IMR-90 (cell line): ENCODE measurements around the gene TEF. TPM values are rescaled to one million over a fixed set of nuclear protein-coding genes. Genes with fewer than 3 reads are reported as not detected.

Experiments
- ATAC-seq: fragments of 200-7000 bp; cut with Tn5 transposase; 2 replicates; pipeline ENCODE4 v1.9.1; 2020; ENCODE audit warnings: low read depth, mild to moderate bottlenecking, moderate library complexity
- BruUV-seq: library from RNA; stranded (reverse); fragments of 400-500 nt; replicated peaks from 2 replicates; lab custom pipeline; 2021; lab: Mats Ljungman, UMichigan
- CTCF ChIA-PET: fragments of 300-600 bp; formaldehyde crosslinking; extraction: SDS; loops from one replicate; lab custom pipeline; 2021; ENCODE audit warnings: antibody characterized with exemption; lab: Yijun Ruan, JAX
- POLR2A ChIA-PET: fragments of 300-600 bp; sonication (Branson Sonifier 250); formaldehyde crosslinking; loops from one replicate; lab custom pipeline; 2022; ENCODE audit warnings: antibody characterized with exemption; ENCODE audit not compliant: unreplicated experiment; lab: Charles Lee
- DNase-seq: peaks from one replicate; pipeline ENCODE4 v3.0.0; 2013
- H2AFZ ChIP-seq: replicated peaks from 2 replicates; pipeline ENCODE3; 2013; ENCODE audit warnings: low read length, mild to moderate bottlenecking; ENCODE audit not compliant: poor library complexity
- H2AK5ac ChIP-seq: 2 replicates; pipeline ENCODE4 v1.6.1; 2013; ENCODE audit warnings: low read depth, low read length, inconsistent platforms
- H2AK9ac ChIP-seq: replicated peaks from 2 replicates; pipeline ENCODE3; 2013; ENCODE audit warnings: mild to moderate bottlenecking, low read depth, low read length, moderate library complexity; ENCODE audit not compliant: poor library complexity
- H2BK120ac ChIP-seq: 2 replicates; pipeline ENCODE4 v1.6.1; 2013; ENCODE audit warnings: low read depth, low read length, inconsistent platforms
- H2BK15ac ChIP-seq: 3 replicates; pipeline ENCODE4 v1.6.1; 2013; ENCODE audit warnings: low read depth, low read length, inconsistent platforms
- H2BK20ac ChIP-seq: 2 replicates; pipeline ENCODE4 v1.6.1; 2013; ENCODE audit warnings: low read depth, mild to moderate bottlenecking, inconsistent platforms, low read length, moderate library complexity
- H2BK5ac ChIP-seq: 2 replicates; pipeline ENCODE4 v1.6.1; 2013; ENCODE audit warnings: mild to moderate bottlenecking, low read depth, low read length, inconsistent platforms; ENCODE audit not compliant: poor library complexity, severe bottlenecking
- H3K14ac ChIP-seq: replicated peaks from 2 replicates; pipeline ENCODE4 v1.6.1; 2013; ENCODE audit warnings: low read depth, low read length, inconsistent platforms
- H3K18ac ChIP-seq: 2 replicates; pipeline ENCODE4 v1.6.1; 2013; ENCODE audit warnings: low read depth, low read length, control low read depth
- H3K23ac ChIP-seq: 2 replicates; pipeline ENCODE4 v1.6.1; 2013; ENCODE audit warnings: low read depth, low read length, inconsistent platforms
- H3K27ac ChIP-seq: 2 replicates; pipeline ENCODE4 v1.5.1; 2013; ENCODE audit warnings: mild to moderate bottlenecking, control low read depth, low read length; ENCODE audit not compliant: insufficient read depth
- H3K27me3 ChIP-seq: 2 replicates; pipeline ENCODE4 v1.6.1; 2013; ENCODE audit warnings: low read length; ENCODE audit not compliant: control insufficient read depth, insufficient read depth
- H3K36me3 ChIP-seq: 2 replicates; pipeline ENCODE4 v1.6.1; 2013; ENCODE audit warnings: low read length, mixed read lengths; ENCODE audit not compliant: control insufficient read depth, insufficient read depth
- H3K4ac ChIP-seq: 2 replicates; pipeline ENCODE4 v1.6.1; 2013; ENCODE audit warnings: low read depth, low read length, inconsistent platforms
- H3K4me1 ChIP-seq: 2 replicates; pipeline ENCODE4 v1.6.1; 2013; ENCODE audit warnings: low read length, mixed read lengths; ENCODE audit not compliant: control insufficient read depth, insufficient read depth
- H3K4me2 ChIP-seq: 2 replicates; pipeline ENCODE4 v1.6.1; 2013; ENCODE audit warnings: low read depth, mild to moderate bottlenecking, control low read depth, low read length, moderate library complexity
- H3K4me3 ChIP-seq: 2 replicates; pipeline ENCODE4 v1.5.1; 2013; ENCODE audit warnings: low read depth, mild to moderate bottlenecking, control low read depth, low read length, moderate library complexity; ENCODE audit not compliant: insufficient read depth
- H3K56ac ChIP-seq: 2 replicates; pipeline ENCODE4 v1.6.1; 2013; ENCODE audit warnings: low read length, inconsistent platforms; ENCODE audit not compliant: insufficient read depth; ENCODE audit errors: extremely low read depth
- H3K79me1 ChIP-seq, 2 experiments: 2 replicates each; pipeline ENCODE4 v1.6.1; 2013; ENCODE audit warnings: low read length in 2 of 2, inconsistent platforms in 1 of 2, low read depth in 1 of 2
- H3K9ac ChIP-seq: 2 replicates; pipeline ENCODE4 v1.6.1; 2013; ENCODE audit warnings: low read depth, low read length, control low read depth
- H3K9me1 ChIP-seq: 2 replicates; pipeline ENCODE4 v1.6.1; 2013; ENCODE audit warnings: low read length, inconsistent platforms; ENCODE audit not compliant: insufficient read depth
- H3K9me3 ChIP-seq: 2 replicates; pipeline ENCODE4 v1.6.1; 2013; ENCODE audit warnings: low read length; ENCODE audit not compliant: control insufficient read depth, insufficient read depth
- H4K20me1 ChIP-seq: 2 replicates; pipeline ENCODE4 v1.6.1; 2013; ENCODE audit warnings: low read length, inconsistent platforms; ENCODE audit not compliant: insufficient read depth
- H4K5ac ChIP-seq: 2 replicates; pipeline ENCODE4 v1.6.1; 2013; ENCODE audit warnings: mild to moderate bottlenecking, low read depth, low read length, control low read depth
- H4K8ac ChIP-seq, 2 experiments: 2 replicates each; pipeline ENCODE4 v1.6.1; 2013; ENCODE audit warnings: low read depth in 2 of 2, low read length in 2 of 2, control low read depth in 1 of 2, inconsistent platforms in 1 of 2
- H4K91ac ChIP-seq: 2 replicates; pipeline ENCODE4 v1.6.1; 2013; ENCODE audit warnings: low read depth, low read length, inconsistent platforms; ENCODE audit not compliant: insufficient read depth
- BHLHE40 ChIP-seq: fragments of 150-350 bp; IDR thresholded peaks from 2 replicates; pipeline ENCODE4 v1.6.1; 2016; ENCODE audit warnings: mild to moderate bottlenecking, low read depth, low read length
- CEBPB ChIP-seq: IDR thresholded peaks from 2 replicates; pipeline ENCODE4 v1.6.1; 2012; ENCODE audit warnings: low read depth, low read length, improper control_type of control experiment
- CHD1 ChIP-seq: IDR thresholded peaks from 2 replicates; pipeline ENCODE4 v1.6.1; 2012; ENCODE audit warnings: low read depth, low read length, improper control_type of control experiment
- CTCF ChIP-seq: conservative IDR thresholded peaks from 2 replicates; pipeline ENCODE4 v1.5.1; 2012; ENCODE audit warnings: mild to moderate bottlenecking, low read depth, low read length, improper control_type of control experiment
- ELK1 ChIP-seq: fragments of 150-350 bp; IDR thresholded peaks from 2 replicates; pipeline ENCODE4 v1.6.1; 2016; ENCODE audit warnings: low read depth, mild to moderate bottlenecking, low read length, moderate library complexity, borderline replicate concordance
- FOS ChIP-seq: fragments of 150-350 bp; IDR thresholded peaks from 2 replicates; pipeline ENCODE4 v1.6.1; 2016; ENCODE audit warnings: low read depth, low read length
- MAFK ChIP-seq: IDR thresholded peaks from 2 replicates; pipeline ENCODE4 v1.6.1; 2012; ENCODE audit warnings: low read depth, low read length, improper control_type of control experiment
- MAZ ChIP-seq: IDR thresholded peaks from 2 replicates; pipeline ENCODE4 v1.6.1; 2012; ENCODE audit warnings: low read depth, mild to moderate bottlenecking, low read length, improper control_type of control experiment, moderate library complexity, borderline replicate concordance
- MXI1 ChIP-seq: IDR thresholded peaks from 2 replicates; pipeline ENCODE4 v1.6.1; 2012; ENCODE audit warnings: low read depth, mild to moderate bottlenecking, low read length, moderate library complexity, borderline replicate concordance
- NFE2L2 ChIP-seq: fragments of 150-350 bp; IDR thresholded peaks from 2 replicates; pipeline ENCODE4 v1.6.1; 2016; ENCODE audit warnings: low read depth, mild to moderate bottlenecking, low read length
- POLR2A ChIP-seq: IDR thresholded peaks from 2 replicates; pipeline ENCODE4 v1.6.1; 2012; ENCODE audit warnings: mild to moderate bottlenecking, low read depth, low read length
- RAD21 ChIP-seq: IDR thresholded peaks from 2 replicates; pipeline ENCODE4 v1.6.1; 2012; ENCODE audit warnings: low read length, improper control_type of control experiment
- RCOR1 ChIP-seq: IDR thresholded peaks from 2 replicates; pipeline ENCODE4 v1.6.1; 2012; ENCODE audit warnings: mild to moderate bottlenecking, low read length, improper control_type of control experiment; ENCODE audit not compliant: insufficient replicate concordance
- RFX5 ChIP-seq: IDR thresholded peaks from 2 replicates; pipeline ENCODE4 v1.8.0; 2012; ENCODE audit warnings: low read depth, mild to moderate bottlenecking, low read length, moderate library complexity
- SMC3 ChIP-seq: fragments of 150-350 bp; IDR thresholded peaks from 2 replicates; pipeline ENCODE4 v1.6.1; 2016; ENCODE audit warnings: low read depth, mild to moderate bottlenecking, antibody characterized with exemption, low read length, moderate library complexity
- USF2 ChIP-seq: fragments of 150-350 bp; IDR thresholded peaks from 2 replicates; pipeline ENCODE4 v1.6.1; 2017; ENCODE audit warnings: mild to moderate bottlenecking, antibody characterized with exemption, low read length, low read depth
- WGBS, 2 experiments: methylation state at CpG; one replicate each; pipeline versions ENCODE4 v1.1.5 to v1.1.7; 2013; ENCODE audit warnings: missing lambda C conversion rate in 2 of 2; ENCODE audit not compliant: insufficient read length in 1 of 2; ENCODE audit errors: extremely low coverage in 2 of 2; 5-methylcytosine and 5-hydroxymethylcytosine counted together
- dilution Hi-C: fragments of 300-500 bp; cut with HindIII; formaldehyde crosslinking; loops from one replicate; pipeline ENCODE4 v1.14.3; 2018; ENCODE audit warnings: low sequenced_read_pairs; ENCODE audit not compliant: unreplicated experiment
- in situ Hi-C: fragments of 300-500 bp; cut with MboI; formaldehyde crosslinking; loops from 3 replicates; pipeline ENCODE4 v1.14.3; 2019; ENCODE audit warnings: low sequenced_read_pairs, inconsistent platforms, mixed read lengths
- intact Hi-C: fragments of 100-400 bp; cut with micrococcal nuclease; formaldehyde crosslinking; loops from 2 replicates; pipeline ENCODE4 v1.10.0; 2022
- polyA plus RNA-seq, 3 experiments: library from polyadenylated mRNA; depleted of rRNA; stranded (reverse); fragments of >200 nt; gene quantifications; 2 replicates each; pipeline ENCODE4 v1.2.3, GENCODE V29; 2012; ENCODE audit warnings: low replicate concordance in 1 of 3
- total RNA-seq: library from RNA; depleted of rRNA; stranded (reverse); fragments of >200 nt; gene quantifications from 2 replicates; pipeline ENCODE4 v1.2.3, GENCODE V29; 2012

Gene TEF
- total and polyA plus RNA-seq, 2 of the 4 experiments (the other 2 are of a cell fraction): 5.6 to 11.6 TPM

DNA sequence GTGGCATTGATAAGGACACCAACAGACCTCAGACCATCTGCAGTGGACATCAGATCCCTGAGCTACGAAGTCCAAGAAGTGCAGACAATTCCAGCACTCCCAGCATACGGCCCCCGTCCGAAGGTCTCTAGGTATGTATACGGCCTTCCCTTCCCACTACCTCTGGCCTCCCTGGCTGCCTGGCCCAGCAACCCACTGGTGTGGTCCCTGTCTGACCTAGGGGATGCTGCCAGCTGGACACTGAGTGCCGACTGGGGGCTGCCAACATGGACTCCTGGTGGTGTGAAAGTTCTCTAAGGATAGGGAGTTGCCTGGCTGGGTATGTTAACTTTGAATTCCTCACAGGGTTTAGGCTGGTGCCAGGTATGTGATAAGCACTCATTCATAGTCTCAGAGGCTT is 17.5 kb upstream of the TEF start:
- H2BK120ac ChIP-seq: no peak overlapping the region
- H3K56ac ChIP-seq: no peak overlapping the region
- H3K9me3 ChIP-seq: peaks cover 2% of the 10 kb centered on the region; the same call in 1 of the 2 replicates
- no peak overlapping the region for H4K91ac ChIP-seq
- H3K36me3 ChIP-seq: peaks cover 14% of the 10 kb centered on the region
- dilution Hi-C loops: no loop called here
- WGBS, 2 experiments: no CpG with 5 or more reads among the region's 6 CpGs
- peaks cover 4% of the 10 kb centered on the region for H3K9me1 ChIP-seq
- H3K79me1 ChIP-seq: peaks cover 0 to 11% of the 10 kb centered on the region in 2 experiments; a peak in 1 of 4 replicates
- no peak overlapping the region for H2BK15ac ChIP-seq
- H3K4ac ChIP-seq: no peak overlapping the region
- H4K8ac ChIP-seq: no peak overlapping the region
- DNase-seq: no peak
- peaks cover 11% of the 10 kb centered on the region for H3K4me1 ChIP-seq
- no TSS peak for BruUV-seq
- H4K20me1 ChIP-seq: peaks cover 16% of the 10 kb centered on the region; the same call in 1 of the 2 replicates
- H3K9ac ChIP-seq: no peak overlapping the region
- ChIA-PET CTCF (no interaction called here), POLR2A (interaction anchor here (1.0 kb wide), 1 partner anchor 17 kb away, joined by 5 read pairs; the partner anchor contains the start of gene TEF)
- ATAC-seq: no peak
- 0 out of 2 replicates have a peak overlapping the region, but pooled peaks have one; percentile 7 for H2AK5ac ChIP-seq
- H3K4me3 ChIP-seq: no peak overlapping the region
- in situ Hi-C loops: no loop called here
- H3K4me2 ChIP-seq: no peak overlapping the region
- H3K27me3 ChIP-seq: no peaks in the 10 kb centered on the region
- no peak overlapping the region for H3K18ac ChIP-seq
- H4K5ac ChIP-seq: no peak overlapping the region
- TF ChIP-seq POLR2A (no peak), RFX5 (no peak), ELK1 (no peak), USF2 (no peak), CTCF (no peak), NFE2L2 (no peak), MAFK (no peak), FOS (no peak), BHLHE40 (no peak), CHD1 (no peak), SMC3 (no peak), RAD21 (no peak), MAZ (no peak), RCOR1 (no peak), MXI1 (no peak), CEBPB (no peak)
- H3K14ac ChIP-seq: no peak overlapping the region
- H2BK20ac ChIP-seq: no peak overlapping the region
- no peak overlapping the region for H3K27ac ChIP-seq
- no peak overlapping the region for H2AK9ac ChIP-seq
- intact Hi-C loops: no loop called here
- no peak overlapping the region for H2BK5ac ChIP-seq
- no peak overlapping the region for H2AFZ ChIP-seq
- no peak overlapping the region for H3K23ac ChIP-seq
